HPDE6-E6E7 (cell line): ENCODE measurements around the gene BCHE.

Source experiments
- DNase-seq: peaks from one replicate; pipeline ENCODE4 v3.0.0; 2011; ENCODE audit warnings: missing footprints; ENCODE audit errors: extremely low spot score

BCHE gene

GRCh38 chr3:165837058-165837525 lies at the start of gene BCHE:
BCHE (minus strand) TSS chr3:165837423; CDS start chr3:165831033, 6,390 bp downstream.
- no peak for DNase-seq

GRCh38 chr3:165885558-165886270 lies 48.5 kb upstream of the BCHE start:
- no peak for DNase-seq

DNA sequence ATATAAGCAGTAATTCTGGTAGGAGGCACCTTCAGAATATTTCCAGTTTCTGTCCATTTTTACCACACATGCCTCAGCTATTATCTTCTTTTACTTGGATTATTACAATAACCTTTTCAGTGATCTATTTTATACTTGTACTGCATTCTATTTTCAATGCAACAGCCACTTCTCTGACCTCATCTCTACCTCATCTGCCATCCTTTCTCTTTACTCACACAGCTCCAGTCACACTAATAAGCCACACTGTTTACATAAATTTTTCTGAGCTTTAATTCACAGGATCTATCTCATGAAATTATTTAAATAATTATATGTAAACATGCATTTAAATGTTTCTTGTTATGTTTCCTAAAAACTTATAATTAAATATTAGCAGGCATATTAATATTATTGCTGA lies 47.3 kb upstream of the BCHE start:
- no peak for DNase-seq

DNA sequence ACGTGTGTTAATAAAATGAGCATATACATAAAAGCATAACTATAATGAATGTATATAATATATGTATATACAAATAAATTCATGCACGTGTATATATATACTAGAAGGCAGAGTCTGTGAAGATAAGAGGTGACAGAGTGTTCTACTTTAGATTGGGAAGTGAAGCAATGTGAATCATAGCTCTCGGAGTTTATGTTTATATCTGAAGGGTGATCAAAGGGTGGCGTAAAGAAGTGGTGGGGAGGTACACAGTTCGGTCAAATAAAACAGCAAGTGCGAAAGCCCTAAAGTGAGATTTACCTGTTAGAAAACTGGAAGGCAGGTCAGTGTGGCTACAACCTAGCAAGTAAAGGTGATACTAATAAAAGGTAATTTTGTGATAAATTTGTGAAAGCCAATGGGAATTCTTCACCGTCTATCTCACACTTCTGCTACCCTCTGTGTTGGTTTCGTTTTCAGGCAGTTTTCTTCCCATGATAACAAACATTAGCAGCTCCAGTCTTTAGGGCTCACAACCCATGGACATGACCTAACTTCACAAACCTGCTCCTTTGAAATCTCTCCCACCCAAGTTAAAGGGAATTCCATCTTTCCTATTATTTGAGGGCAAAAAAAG lies 46.7 kb upstream of the BCHE start:
- no peak for DNase-seq

DNA sequence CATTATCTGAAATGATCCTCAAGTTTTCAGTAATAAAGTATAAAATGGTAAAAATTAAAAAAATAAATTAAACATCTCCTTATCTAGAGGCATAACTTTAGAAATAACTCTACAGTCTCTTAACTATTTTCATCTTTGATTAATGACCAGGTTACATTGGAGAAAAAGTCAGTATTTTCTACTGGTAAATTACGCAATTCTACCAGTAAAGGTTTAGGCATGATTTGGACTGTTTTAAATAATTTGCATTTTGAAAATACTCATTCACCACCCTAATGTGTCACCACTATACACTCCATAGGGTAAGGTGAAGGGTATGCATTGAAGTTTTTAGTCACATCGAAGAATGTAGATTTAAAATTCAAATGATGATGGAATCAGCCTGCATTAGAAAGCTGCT lies 45.9 kb upstream of the BCHE start:
- DNase-seq = no peak

DNA sequence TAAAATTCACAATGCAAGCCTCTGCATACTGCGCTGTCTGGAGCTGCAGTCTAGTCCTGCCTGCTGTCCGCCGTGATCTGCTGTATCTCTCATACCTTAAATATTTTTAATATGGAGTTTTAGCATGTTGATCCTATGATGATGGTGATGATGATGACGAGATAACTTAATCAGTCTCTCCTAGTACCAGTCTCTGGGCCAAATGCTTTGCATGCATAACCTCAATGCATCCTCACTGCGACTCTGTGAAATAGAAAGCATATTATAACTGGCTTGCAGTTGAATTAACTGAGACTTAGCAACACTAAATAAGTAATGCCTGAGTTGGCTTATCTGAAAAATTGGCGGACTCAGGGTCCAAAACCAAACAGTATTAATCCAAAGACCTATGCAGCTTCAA lies 38.4 kb upstream of the BCHE start:
- DNase-seq = no peak

DNA sequence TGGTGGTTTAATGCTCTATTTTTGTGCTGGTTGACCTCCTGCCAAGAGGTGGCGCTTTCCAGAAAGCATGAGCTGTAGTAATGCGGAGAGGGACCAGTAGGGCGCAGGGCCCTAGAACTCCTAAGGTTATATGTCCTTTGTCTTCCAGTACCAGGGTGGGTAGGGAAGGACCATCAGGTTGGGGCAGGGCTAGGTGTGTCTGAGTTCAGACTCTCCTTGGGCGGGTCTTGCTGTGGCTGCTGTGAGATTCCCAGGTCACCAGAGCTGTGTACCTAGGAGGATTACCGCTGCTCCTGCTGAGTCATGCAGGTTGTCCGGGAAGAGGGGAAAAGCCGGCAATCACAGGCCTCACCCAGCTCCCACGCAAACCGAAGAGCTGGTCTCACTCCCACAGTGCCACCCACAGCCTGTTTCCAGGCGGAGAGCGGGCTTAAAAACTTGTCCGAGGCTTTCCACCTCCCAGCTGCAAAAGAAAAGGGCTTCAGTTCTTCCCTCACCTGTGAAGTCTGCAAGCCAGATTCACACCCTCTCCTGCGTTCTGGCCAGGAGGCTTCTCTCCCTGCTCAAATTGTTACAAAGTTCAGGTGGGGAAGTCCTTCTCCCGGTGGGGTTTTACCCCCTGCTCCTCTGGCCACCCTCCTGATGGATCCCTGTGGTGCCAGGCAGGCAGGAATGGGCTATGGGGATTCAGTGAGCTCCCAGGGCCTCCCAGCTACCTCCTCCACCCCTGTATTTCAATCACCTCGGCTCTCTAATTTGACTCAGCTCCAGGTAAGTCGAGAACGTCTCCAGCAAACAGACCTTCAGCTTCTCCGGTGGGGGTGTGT lies 37.7 kb upstream of the BCHE start:
- DNase-seq = no peak

- DNase-seq = no peak
Observed at GRCh38 chr3:165868088-165868487, 30.9 kb upstream of the BCHE start.

DNA sequence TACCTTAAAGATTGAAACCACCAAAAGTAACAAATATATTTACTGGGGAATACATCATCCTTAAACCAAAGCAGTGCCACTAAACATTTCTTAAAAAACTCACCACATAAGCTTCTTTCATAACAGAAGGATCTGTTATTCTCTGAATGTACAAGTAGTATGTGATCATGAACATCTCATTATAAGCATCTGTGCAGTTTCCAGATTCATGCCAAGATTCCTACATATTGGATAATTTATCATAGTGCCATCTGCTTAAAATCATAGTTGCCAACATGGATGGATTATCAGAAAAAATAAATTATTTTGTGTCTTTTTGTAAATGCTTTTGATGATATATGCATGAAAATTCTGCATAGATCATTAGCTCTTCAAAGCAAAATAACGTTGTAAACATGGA lies 21.8 kb upstream of the BCHE start:
- DNase-seq = no peak

DNA sequence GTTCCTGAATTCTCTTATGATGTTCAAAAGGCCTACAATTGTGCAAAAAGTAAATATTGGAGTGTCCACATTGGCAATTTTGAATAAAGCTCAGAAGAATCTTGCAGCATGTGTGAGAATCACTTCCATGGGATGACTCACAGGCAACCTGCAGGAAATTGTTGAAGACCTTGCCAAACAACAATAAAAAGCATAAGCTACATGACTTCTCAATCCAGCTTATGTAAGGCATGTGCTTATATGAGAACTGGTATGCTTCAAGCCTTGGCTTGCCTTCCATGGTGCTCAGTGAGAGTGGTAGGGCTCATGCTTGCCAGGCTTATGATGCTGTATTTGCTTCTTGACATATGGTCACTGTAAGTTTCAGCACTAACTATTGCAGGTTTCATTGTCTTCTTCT lies 18.4 kb upstream of the BCHE start:
- peak; percentile 44 for DNase-seq

- DNase-seq = no peak
Observed at GRCh38 chr3:165854696-165855095, 17.5 kb upstream of the BCHE start.

DNA sequence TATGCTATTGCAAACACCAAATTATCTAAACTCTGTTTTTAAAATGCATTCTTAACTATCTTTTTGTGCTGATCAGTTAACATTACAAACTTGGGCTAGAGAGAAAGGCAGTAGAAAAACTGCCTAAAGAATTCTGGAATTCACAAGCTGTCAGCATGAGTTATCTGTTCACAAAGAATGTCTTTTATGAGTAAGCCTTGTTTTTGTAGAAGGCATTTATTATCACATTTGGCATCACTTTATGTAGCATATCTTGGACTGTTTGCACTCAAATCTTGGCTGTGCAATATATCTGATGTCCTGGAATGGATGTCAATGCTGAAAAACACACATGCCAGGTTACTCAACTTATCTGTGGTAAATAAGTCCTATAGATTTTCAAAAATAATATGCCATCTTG lies 15.5 kb upstream of the BCHE start:
- DNase-seq = no peak

- DNase-seq = no peak
Observed at GRCh38 chr3:165852191-165852590, 15.0 kb upstream of the BCHE start.

- DNase-seq = no peak
Observed at GRCh38 chr3:165846056-165846455, 8.8 kb upstream of the BCHE start.

DNA sequence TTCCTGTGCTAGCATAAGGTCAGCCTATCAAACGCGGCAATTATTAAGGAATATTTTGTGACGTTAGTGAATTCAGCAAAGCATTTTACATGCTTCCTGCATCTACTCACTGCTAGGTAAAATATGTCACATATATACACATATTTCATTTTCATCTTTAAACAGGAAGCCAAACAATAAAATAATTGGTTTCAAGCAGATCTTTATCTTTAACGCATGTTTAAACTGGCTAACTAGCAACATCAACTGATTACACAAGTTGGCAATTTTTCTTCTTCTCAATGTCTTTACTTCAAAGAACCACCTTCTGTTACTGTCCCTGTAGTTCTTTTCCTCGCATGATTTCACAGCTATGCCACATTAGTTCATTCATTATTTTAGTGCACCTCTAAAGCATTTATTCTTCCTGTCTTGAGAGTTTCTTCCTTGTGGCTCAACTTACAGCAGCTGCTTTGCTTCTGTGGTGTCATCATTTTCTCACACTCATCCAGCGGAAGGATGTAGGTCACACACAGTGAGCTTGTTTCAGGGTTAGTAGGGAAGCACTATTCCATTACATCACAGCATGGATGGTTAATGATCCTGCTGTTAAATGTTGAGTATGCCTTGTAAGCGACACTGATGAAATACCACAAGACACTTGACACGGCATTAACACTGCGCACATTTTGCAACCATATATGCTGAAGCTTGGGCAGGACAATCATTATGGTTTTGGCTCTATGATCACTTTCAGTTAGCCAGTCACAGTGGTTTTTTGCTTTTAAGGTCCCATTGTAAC lies 2.3 kb upstream of the BCHE start:
- DNase-seq = no peak

GRCh38 chr3:165837801-165838200 lies 578 bp upstream of the BCHE start:
- DNase-seq = no peak

DNA sequence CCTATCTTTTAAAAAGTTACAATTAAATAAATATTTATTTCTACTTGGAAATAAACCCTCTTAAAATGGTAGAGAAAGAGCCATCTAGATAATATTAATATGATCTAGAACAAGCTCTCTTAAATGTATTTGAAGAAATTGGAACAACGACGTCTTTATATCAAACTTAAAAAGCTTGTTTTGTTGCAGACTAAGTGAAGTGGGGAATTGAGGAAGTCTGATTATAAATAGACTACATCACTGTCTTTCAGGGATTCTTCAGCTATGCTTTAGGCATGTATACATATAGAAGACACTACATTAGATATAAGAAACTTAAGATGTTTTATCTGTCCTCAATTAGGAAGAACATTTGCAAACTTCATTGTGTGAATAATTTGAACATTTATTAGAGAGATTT lies 1.8 kb downstream of the BCHE start:
- DNase-seq = no peak

DNA sequence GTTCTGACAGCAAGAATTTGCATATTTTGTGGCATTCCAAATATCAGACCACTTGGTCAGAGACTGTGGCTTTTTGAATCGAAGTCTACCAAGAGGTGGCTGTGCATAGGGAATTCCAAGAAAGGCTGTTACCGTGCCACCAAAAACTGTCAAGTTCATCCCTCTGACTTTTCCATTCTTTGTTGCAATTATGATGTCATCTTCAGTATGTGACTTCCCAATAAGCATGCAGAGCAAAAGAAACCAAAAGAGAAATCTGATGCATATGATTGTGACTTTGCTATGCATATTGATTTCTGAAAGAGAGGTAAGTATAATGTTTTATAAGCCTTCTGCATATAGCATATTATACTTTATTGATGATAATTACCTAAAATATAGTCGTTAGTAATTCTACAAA lies 6.5 kb downstream of the BCHE start:
- DNase-seq = no peak

- DNase-seq = no peak
Observed at GRCh38 chr3:165827883-165828282, 9.3 kb downstream of the BCHE start.

- DNase-seq = no peak
Observed at GRCh38 chr3:165827233-165827632, 10.0 kb downstream of the BCHE start.

DNA sequence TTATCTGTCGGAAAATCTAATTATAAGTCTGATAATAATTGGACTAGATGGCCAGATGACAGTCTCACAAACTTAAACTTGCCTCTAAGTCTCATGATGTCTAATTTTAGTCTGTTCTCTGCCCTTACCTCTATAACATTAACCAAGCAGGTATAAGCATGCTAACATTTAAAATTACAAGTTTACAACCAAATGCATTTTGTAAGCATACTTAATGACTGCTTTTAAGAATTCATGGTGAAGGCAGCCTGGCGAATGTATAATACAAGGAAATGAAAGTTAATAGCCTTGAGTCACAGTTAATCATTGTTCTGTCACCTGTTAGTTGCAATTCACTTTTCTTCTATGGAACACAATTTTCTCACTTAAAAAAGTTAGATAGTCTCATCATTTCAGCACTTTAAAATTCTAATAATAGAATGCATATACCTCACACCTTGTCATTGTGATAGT lies 16.5 kb downstream of the BCHE start:
- DNase-seq = peak; percentile 3

- DNase-seq = no peak
Observed at GRCh38 chr3:165817160-165817709, 20.0 kb downstream of the BCHE start.
